Measurements from ENCODE around the gene TALDO1. TPM values are rescaled to one million over a fixed set of nuclear protein-coding genes. Genes with fewer than 3 reads are reported as not detected.

The TALDO1 gene
- total RNA-seq, 2 donors from 2014 or later, result 201 to 242 TPM

DNA sequence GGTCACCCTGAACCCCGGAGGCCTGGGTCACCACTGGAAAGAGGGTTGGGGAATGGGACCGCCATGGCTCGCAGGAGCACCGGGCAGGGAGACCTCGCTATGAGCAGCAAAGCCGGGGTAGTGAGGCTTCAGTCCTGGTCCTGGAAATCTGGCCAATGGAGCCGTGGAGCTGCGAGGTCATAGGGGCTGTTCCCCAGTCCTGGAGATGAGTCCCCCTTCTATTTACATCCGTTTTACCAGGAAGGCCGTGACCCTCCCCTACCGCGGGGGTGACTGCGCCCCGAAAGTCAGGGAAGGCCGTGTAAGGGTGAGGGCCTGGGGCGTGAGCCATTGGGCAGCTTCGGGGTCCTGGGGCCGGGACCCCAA is 57.3 kb downstream of the TALDO1 start:
- no peaks in the 10 kb centered on the region for H3K27me3 Mint-ChIP-seq
- no peaks in the 10 kb centered on the region for H3K9me3 Mint-ChIP-seq
- H3K36me3 Mint-ChIP-seq, result no peaks in the 10 kb centered on the region
- H3K4me1 Mint-ChIP-seq (ENCODE audit: low read depth in 2 of 2), result peaks cover 7 to 13% of the 10 kb centered on the region in 2 donors
- no peak for ATAC-seq
- no peak for DNase-seq (ENCODE audit: low spot score)
- H3K27ac Mint-ChIP-seq, result peak overlapping the region in 1 of 2 donors; percentile 27
- H3K4me3 Mint-ChIP-seq, result peak overlapping the region; percentile 70

DNA sequence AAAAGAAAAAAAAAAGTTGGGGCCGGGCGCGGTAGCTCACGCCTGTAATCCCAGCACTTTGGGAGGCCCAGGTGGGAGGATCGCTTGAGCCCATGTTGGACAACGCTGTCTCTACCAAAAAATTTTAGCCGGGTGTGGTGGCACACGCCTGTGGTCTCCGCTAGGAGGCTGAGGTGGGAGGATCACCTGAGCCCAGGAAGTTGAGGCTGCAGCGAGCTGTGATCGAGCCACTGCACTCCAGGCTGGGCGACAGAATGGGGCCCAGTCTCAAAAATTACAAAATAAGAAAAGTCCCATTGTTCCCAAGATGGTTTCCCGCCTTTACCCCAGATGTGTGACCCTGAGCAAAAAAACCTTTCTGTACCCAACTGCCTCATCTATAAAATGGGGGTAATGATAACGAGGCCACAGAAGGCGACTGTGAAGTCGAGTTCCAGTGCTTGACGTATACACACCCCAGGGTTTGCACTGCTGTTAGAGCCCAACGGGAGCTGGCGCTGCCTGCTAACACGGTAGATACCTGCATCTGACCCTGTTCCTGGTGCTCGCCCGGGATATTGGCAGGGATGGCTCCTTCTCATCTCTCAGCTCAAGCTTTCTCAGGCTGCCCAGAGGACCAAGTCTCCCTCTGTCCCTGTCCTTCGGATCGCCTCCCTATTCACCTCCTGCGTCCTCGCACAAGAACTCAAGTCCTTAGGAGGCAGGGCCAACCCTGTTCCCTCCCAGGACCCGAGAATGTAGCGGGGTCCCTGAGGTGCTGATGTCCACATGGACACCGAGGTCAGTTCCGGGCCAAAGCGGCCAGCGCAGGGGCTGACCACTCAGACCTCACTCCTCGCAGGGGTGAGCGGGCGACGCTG is 61.4 kb downstream of the TALDO1 start:
- no peaks in the 10 kb centered on the region for H3K9me3 Mint-ChIP-seq
- H3K4me1 Mint-ChIP-seq (ENCODE audit: low read depth in 2 of 2), result peaks cover 22 to 33% of the 10 kb centered on the region in 2 donors
- no peaks in the 10 kb centered on the region for H3K27me3 Mint-ChIP-seq
- DNase-seq (ENCODE audit: low spot score) (no peak), ATAC-seq (no peak)
- peaks cover 7% of the 10 kb centered on the region for H3K36me3 Mint-ChIP-seq
- peak overlapping the region; percentile 92 for H3K4me3 Mint-ChIP-seq
- peak overlapping the region; percentile 97 for H3K27ac Mint-ChIP-seq

DNA sequence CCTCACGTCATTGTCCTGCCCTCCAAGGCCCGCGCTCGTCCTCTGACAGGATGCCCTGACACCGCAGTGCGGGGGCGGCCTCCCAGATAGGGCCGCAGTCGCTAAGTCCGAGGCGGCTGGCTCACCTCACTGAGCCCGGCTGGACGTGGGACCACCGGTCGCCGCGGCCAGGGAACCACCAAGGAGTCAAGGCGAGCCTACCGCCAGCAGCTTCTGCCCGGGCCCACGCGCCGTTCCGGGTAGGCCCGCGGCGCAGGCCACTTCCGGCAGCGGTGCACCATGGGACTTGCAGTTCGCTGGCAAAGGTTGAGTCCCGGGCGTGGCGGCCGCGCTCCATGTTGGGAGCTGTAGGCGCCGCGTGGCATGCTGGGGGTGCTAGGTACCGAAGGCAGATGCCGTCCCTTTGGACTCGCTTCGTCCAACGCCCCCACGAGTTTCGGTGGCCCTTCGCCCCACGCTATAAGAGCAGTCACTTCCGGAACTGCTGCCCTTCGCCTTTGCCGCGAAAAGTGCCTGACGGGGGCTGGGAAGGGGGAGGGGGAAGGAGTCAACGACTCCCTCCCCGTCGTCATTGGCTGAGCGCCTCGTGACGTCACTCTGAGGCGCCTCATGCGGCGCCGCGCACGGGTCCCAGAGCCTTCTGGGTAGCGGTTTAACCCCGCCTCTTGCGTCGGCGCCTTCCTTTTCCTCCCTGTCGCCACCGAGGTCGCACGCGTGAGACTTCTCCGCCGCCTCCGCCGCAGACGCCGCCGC is 62.2 kb downstream of the TALDO1 start, which contains the start of gene RPLP2:
RPLP2 (plus strand) TSS at position 681 of the 753 bp plus-strand sequence. CDS start 268 bp downstream, outside the sequence.
- Mint-ChIP-seq H3K36me3 (peaks cover 7% of the 10 kb centered on the region), H3K27ac (peak within 1 kb of the TSS; percentile 97), H3K4me3 (peak within 1 kb of the TSS; percentile 92), H3K27me3 (no peaks in the 10 kb centered on the region), H3K4me1 (ENCODE audit: low read depth in 2 of 2) (peaks cover 22 to 33% of the 10 kb centered on the region in 2 donors), H3K9me3 (no peaks in the 10 kb centered on the region)
- DNase-seq (ENCODE audit: low spot score) (peak; percentile 98), ATAC-seq (peak; percentile 89 to 93)

DNA sequence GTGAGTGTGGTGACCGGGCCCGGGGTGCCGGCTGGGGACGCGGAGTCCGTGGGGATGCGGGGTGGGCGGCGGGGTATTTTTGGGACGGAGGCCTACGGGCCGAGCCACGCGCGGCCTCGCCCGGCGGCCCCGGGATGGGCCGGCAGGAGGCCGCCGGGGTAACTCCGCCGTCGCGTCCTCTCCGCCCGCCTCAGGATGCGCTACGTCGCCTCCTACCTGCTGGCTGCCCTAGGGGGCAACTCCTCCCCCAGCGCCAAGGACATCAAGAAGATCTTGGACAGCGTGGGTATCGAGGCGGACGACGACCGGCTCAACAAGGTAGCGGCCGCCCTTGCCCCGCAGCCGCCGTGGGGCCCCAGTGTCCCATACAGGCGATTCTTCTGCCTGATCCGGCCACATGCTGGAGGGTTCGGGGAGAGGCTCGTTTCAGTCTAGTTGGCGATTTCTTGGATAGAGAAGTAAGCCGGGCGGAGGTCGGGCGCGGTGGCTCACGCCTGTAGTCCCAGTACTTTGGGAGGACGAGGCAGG is 62.8 kb downstream of the TALDO1 start:
- Mint-ChIP-seq H3K4me3 (peak overlapping the region; percentile 92), H3K27ac (peak overlapping the region; percentile 97), H3K27me3 (no peaks in the 10 kb centered on the region), H3K4me1 (ENCODE audit: low read depth in 2 of 2) (peaks cover 22 to 33% of the 10 kb centered on the region in 2 donors), H3K36me3 (peaks cover 7% of the 10 kb centered on the region), H3K9me3 (no peaks in the 10 kb centered on the region)
- ATAC-seq (no peak), DNase-seq (ENCODE audit: low spot score) (no peak)

DNA sequence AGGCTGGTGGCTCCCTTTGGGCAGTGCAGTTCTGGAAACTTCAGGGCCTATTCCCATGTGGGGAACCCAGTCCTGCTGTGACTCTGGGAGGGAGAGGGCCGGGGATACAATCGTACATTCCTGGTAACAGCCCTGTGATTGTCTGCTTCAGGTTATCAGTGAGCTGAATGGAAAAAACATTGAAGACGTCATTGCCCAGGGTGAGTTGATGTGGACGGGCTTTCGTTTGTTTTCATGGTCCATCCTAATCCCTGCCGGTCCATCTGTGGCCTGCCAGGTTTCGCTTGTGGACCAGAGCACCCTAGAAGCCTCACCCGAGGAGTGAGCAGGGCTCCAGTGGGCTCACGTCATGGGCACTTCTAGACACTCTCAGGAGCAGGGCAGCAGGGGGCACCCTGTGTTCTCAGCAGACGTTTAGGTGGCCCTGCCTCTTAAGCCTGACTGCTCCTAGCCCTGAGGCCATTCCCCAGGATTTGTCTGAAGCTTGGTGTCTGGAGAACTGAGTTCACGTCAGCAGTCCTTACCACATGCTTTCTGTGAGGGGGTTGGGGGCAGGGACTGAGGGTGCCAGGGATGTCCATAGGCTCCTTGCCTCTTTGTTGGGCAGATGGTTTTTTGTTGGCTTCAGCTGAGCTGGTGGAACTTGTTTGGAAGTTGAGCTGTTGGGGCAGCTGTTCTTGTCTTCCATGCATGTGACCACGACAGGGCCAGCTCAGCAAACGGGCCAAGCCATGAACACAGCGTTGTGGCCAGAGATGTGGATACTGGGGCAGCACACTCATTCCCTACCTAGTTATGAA is 64.4 kb downstream of the TALDO1 start:
- no peak for ATAC-seq
- Mint-ChIP-seq H3K4me1 (ENCODE audit: low read depth in 2 of 2) (peaks cover 22 to 33% of the 10 kb centered on the region in 2 donors), H3K36me3 (peaks cover 7% of the 10 kb centered on the region), H3K27ac (peak overlapping the region; percentile 97), H3K9me3 (no peaks in the 10 kb centered on the region), H3K4me3 (peak overlapping the region; percentile 92), H3K27me3 (no peaks in the 10 kb centered on the region)
- DNase-seq (ENCODE audit: low spot score), result no peak

DNA sequence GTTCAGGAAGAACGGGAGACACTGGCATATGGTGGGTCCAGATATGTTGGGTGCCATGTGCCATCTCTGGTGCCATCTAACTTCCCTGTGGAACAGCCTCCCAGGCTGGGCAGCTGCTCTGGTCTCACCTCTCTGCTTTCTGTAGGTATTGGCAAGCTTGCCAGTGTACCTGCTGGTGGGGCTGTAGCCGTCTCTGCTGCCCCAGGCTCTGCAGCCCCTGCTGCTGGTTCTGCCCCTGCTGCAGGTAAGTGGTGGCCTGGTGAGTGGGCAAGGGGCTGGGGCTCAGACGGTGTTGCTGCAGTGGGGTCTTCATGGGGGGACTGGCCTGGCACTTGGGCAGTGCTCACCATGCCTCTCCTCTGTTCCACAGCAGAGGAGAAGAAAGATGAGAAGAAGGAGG is 65.1 kb downstream of the TALDO1 start:
- ATAC-seq (no peak), DNase-seq (ENCODE audit: low spot score) (no peak)
- peaks cover 7% of the 10 kb centered on the region for H3K36me3 Mint-ChIP-seq
- H3K4me1 Mint-ChIP-seq (ENCODE audit: low read depth in 2 of 2), result peaks cover 22 to 33% of the 10 kb centered on the region in 2 donors
- peak overlapping the region; percentile 92 for H3K4me3 Mint-ChIP-seq
- no peaks in the 10 kb centered on the region for H3K27me3 Mint-ChIP-seq
- H3K27ac Mint-ChIP-seq, result peak overlapping the region in 1 of 2 donors; percentile 97
- no peaks in the 10 kb centered on the region for H3K9me3 Mint-ChIP-seq

DNA sequence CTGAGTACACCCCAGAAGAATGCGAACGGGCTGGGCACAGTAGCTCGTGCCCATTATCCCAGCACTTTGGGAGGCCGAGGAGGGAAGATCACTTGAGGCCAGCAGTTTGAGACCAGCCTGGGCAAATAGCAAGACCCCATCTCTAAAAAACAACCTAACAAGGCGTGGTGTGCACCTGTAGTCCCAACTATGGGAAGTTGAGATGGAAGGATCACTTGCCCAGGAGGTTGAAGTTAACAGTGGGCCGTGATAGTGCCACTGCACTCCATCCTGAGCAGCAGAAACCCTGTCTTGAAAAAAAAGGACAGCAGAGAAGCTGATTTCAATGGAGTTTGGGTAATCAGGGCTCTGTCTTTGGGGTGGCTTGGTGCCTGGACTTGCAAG is 65.8 kb downstream of the TALDO1 start:
- H3K36me3 Mint-ChIP-seq, result peaks cover 7% of the 10 kb centered on the region
- peak overlapping the region; percentile 92 for H3K4me3 Mint-ChIP-seq
- H3K9me3 Mint-ChIP-seq, result no peaks in the 10 kb centered on the region
- H3K4me1 Mint-ChIP-seq (ENCODE audit: low read depth in 2 of 2), result peaks cover 18 to 27% of the 10 kb centered on the region in 2 donors
- DNase-seq (ENCODE audit: low spot score), result no peak
- ATAC-seq, result no peak
- H3K27me3 Mint-ChIP-seq, result no peaks in the 10 kb centered on the region
- H3K27ac Mint-ChIP-seq, result peak overlapping the region in 1 of 2 donors; percentile 97

DNA sequence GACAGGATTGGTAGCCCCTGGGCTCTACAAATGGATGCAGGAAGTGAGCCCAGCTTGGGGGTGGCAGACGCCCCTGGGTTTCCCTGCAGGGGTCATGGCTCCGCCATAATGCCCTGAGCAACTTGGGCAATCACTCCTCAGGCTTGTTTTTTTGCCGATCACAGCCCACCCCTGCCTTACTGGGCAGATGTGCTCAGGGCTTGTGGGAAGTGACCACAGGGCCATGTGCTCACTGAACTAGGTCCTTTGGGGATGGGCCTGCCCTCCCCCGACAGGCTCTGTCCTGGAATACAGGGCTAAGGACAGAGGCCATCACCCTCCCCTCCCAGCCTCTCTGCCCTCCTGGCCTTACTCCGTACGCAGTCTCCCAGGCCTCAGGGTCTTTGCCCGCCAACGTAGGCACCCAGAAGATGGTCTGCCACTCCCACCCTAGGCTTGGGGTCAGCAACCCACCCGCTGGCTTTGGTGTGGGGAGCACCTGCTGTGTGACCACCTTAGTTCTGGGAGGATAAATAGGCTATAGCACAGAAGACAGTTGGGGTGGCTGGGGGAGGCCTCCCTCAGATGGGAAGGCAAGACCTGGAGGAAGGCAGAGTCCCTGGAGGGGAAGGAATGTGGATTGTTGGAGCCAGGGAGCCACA is 66.3 kb downstream of the TALDO1 start:
- Mint-ChIP-seq H3K27me3 (no peaks in the 10 kb centered on the region), H3K9me3 (no peaks in the 10 kb centered on the region), H3K4me3 (no peak overlapping the region), H3K27ac (no peak overlapping the region), H3K4me1 (ENCODE audit: low read depth in 2 of 2) (peaks cover 20 to 25% of the 10 kb centered on the region in 2 donors), H3K36me3 (peaks cover 7% of the 10 kb centered on the region)
- no peak for ATAC-seq
- DNase-seq (ENCODE audit: low spot score), result no peak

Other genes with a start within 250 kb of the TALDO1 start
- gene RNH1, start 240.2 kb upstream of the TALDO1 start, total RNA-seq, result 100 to 1,000 TPM in 1 of 2 donors, 10 to 100 TPM in 1; 89.2 to 113 TPM
- gene HRAS, start 211.9 kb upstream of the TALDO1 start, total RNA-seq, result 10 to 100 TPM; 33.6 to 83.5 TPM
- 1 to 10 TPM in 1 of 2 donors, under 1 TPM in 1; 0.98 to 1.8 TPM for gene LRRC56, start 209.9 kb upstream of the TALDO1 start, total RNA-seq
- gene LMNTD2, start 186.7 kb upstream of the TALDO1 start, total RNA-seq, result 1 to 10 TPM; 1.1 to 2.1 TPM
- gene RASSF7, start 186.5 kb upstream of the TALDO1 start, total RNA-seq, result 10 to 100 TPM; 13.3 to 22.9 TPM
- 10 to 100 TPM; 49.2 to 85.7 TPM for gene PHRF1, start 171.0 kb upstream of the TALDO1 start, total RNA-seq
- gene IRF7, start 131.5 kb upstream of the TALDO1 start, total RNA-seq, result 10 to 100 TPM; 33.7 to 34.9 TPM
- not detected for gene CDHR5, start 122.5 kb upstream of the TALDO1 start, total RNA-seq
- not detected for gene SCT, start 120.3 kb upstream of the TALDO1 start, total RNA-seq
- gene DRD4, start 110.2 kb upstream of the TALDO1 start, total RNA-seq, result 1 to 10 TPM in 1 of 2 donors, under 1 TPM in 1; 0.48 to 1.3 TPM
- gene DEAF1, start 52.2 kb upstream of the TALDO1 start, total RNA-seq, result 10 to 100 TPM; 23.2 to 83.6 TPM
- 10 to 100 TPM; 15.3 to 20.3 TPM for gene TMEM80, start 51.6 kb upstream of the TALDO1 start, total RNA-seq
- gene EPS8L2, start 41.2 kb upstream of the TALDO1 start, total RNA-seq, result 10 to 100 TPM in 1 of 2 donors, 1 to 10 TPM in 1; 2.9 to 13.0 TPM
- 10 to 100 TPM; 42.2 to 99.7 TPM for gene GATD1, start 30.0 kb downstream of the TALDO1 start, total RNA-seq
- 1 to 10 TPM in 1 of 2 donors, under 1 TPM in 1; 0.95 to 3.4 TPM for gene CEND1, start 42.6 kb downstream of the TALDO1 start, total RNA-seq
- 100 to 1,000 TPM in 1 of 2 donors, 10 to 100 TPM in 1; 64.3 to 125 TPM for gene SLC25A22, start 50.8 kb downstream of the TALDO1 start, total RNA-seq
- 10 to 100 TPM; 19.1 to 53.6 TPM for gene PIDD1, start 57.8 kb downstream of the TALDO1 start, total RNA-seq
- gene RPLP2, start 62.5 kb downstream of the TALDO1 start, total RNA-seq, result 1,000 to 10,000 TPM; 1,365 to 2,718 TPM
- 10 to 100 TPM; 69.0 to 95.0 TPM for gene PNPLA2, start 71.5 kb downstream of the TALDO1 start, total RNA-seq
- gene CRACR2B, start 80.5 kb downstream of the TALDO1 start, total RNA-seq, result 1 to 10 TPM; 2.6 to 2.9 TPM
- gene CD151, start 85.5 kb downstream of the TALDO1 start, total RNA-seq, result 10 to 100 TPM; 45.0 to 72.0 TPM
- 10 to 100 TPM; 97.4 to 97.8 TPM for gene POLR2L, start 95.1 kb downstream of the TALDO1 start, total RNA-seq
- gene TSPAN4, start 95.4 kb downstream of the TALDO1 start, total RNA-seq, result 10 to 100 TPM; 17.4 to 31.4 TPM
- 100 to 1,000 TPM in 1 of 2 donors, 10 to 100 TPM in 1; 64.8 to 115 TPM for gene CHID1, start 163.3 kb downstream of the TALDO1 start, total RNA-seq
- gene AP2A2, start 178.4 kb downstream of the TALDO1 start, total RNA-seq, result 10 to 100 TPM; 51.6 to 75.1 TPM

Data from natural killer cell treated with Interleukin-12 subunit alpha and Interleukin-12 subunit beta and Interleukin-15 and Interleukin-18, amount 100 ng/mL, for 72 hours (primary cell).